IPS-NIHi7 (cell line): ENCODE data around the gene MYO5B.
"Not testable (repeated sequence)": the region's sequence is repeated elsewhere in the genome, so short reads cannot be mapped to it uniquely, and the experiment has no call there.

Experiments
- DNase-seq: peaks from one replicate; pipeline ENCODE4 v3.0.0; 2012; ENCODE audit warnings: mixed read lengths; ENCODE audit errors: extremely low spot score

MYO5B gene

DNA sequence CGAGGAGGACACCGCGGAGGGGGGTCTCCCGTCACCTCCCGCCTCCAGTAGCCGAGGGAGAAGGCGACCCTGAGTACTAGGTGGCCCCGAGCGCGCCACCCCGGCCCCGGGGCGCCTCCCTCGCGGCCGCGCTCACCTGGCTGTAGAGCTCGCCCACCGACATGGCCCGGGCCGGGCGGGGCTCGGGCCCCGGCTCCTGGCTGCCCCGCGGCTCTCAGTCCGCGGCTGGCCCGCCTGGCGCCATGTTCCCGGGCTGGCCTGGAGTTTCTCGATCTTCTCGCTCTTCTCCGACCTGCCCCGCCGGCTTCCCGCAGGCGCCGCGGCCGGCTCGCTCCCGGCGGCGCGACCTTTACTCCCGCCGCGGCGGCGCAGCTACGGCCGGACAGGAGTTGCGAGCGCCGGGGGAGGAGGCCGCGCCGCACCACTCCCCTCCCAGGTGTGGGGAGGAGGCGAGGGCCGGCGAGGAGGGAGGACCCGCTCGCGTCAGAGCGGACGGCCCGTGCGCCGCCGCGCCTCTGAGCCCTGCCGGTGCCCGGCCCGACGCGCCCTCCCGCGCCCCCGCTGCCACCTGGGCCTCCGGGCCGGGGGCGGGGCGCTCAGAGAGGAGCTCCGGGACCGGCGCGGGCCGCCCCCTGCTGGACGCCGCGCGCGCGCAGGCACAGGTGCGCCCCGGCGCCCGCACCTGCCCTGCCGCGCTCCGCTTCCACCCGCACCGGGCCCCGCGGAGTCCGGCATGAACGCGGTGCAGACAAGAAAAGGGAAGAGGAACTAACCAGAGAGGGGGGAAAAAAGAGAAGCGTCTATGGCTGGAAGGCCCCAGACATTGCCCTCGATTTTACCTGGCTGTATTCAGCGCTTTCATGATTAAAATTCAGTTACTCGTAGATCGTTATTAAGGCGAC is at the start of gene MYO5B:
Gene MYO5B, minus strand, starts transcription at position 517 of the 902 bp plus-strand sequence. Its CDS starts 354 bp downstream, at position 163.
- DNase-seq = peak; percentile 92

DNA sequence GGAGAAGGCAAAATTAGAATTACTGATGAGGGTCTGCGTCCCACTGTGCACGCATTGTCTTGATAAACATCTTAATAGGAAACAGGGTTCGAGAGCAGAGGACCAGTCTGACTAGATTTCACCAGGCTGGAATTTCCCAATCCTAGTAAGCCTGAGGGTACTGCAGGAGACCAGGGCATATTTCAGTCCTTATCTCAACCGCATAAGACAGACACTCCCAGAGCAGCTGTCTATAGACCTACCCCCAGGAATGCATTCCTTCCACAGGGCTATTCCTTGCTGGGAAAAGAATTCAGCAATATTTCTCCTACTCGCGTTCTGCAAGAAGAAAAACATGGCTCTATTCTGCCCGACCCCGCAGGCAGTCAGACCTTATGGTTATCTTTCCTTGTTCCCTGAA is 46.8 kb upstream of the MYO5B start:
- not testable (repeated sequence) for DNase-seq

DNA sequence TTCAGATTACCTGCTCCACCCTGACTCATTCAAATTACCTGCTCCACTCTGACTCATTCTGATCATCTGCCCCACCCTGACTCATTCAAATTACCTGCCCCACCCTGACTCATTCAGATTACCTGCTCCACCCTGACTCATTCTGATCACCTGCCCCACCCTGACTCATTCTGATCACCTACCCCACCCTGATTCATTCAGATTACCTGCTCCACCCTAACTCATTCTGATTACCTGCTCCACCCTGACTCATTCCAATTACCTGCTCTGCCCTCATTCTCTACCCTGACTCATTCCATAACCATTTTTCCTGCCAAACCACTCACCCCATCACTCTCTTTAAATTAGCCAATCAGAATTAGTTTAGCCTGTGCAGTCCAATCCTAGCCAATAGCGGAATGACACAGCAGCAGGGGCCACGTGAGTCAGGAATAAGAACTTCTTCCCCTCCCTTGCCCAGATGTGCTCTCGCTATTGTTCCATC is 45.2 kb upstream of the MYO5B start:
- DNase-seq = no peak

GRCh38 chr18:50232419-50232818 is 37.5 kb upstream of the MYO5B start:
- peak; percentile 25 for DNase-seq

DNA sequence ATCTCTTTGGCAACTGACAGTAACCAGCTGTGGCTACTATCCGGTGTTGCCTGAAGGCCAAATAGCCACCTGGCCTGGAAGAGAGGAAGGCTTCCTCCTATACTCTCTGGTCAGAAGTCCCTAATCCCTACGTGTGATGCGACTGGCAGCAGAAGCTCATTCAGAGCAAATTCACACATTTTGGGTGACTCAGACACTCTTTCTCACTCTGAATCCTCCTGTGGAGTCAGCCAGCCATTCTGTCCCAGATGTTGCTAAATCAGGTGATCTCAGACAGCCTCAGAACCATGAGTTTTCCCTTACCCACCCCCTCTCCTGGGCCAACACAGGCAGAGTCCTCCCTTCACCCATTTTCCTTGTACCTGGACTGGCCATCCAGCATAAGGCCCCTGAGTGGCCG is 36.7 kb upstream of the MYO5B start:
- DNase-seq = no peak

- DNase-seq = not testable (repeated sequence)
Measured at GRCh38 chr18:50220249-50220648, 25.3 kb upstream of the MYO5B start.

DNA sequence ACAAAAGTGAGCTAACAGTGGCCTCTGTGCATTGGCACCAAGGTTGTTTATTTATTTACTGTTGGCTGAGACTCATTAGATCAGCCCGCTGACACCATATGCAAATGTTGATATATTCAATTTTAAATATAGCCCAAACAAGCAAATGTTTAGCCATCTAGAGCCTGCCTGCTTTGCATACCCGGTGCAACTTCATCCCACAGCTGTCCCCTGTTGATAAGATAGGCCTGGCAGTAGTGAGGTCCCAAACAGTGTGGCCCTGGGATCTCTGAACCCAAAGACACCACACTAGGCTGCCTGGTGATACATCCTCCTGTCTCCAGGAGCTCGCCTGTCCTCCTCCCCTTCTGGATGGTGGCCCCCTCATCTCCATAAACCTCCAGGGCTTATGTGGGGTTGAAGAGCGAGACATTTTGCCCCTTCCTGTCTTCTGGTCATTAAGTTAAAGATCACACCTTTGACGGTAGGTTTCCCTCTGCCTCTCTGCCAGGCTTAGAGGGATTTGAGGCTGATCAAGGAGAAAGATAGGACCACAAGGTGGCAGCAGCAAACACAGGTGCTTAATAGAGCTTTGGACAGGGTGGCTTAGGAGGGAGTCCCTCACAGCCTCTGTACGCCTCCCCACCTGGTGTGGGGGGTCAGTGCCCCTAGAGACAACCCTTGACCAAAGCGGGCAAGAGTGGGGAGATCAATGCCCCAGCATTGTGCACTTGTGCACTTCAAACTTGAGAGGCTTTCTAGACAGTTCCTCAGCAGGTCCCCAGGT is 23.7 kb upstream of the MYO5B start:
- peak; percentile 63 for DNase-seq

DNA sequence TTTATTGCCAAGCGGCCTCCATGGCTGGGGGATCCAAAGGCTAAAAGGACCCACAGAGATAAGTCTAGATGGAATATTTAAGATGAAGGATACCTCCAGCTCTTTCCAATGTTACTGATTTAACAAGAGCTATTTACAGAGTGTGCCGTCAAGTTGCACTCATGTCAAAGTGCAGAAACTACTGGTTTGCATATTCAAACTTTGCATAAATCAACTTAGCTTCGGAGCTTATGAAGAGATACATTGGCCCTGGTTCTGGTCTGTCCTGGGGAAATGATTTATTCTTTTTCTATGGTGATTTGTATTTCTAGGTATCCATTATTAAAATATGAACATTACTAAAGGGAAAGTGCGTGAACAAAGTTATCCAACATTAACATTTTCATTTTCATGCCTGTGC is 14.4 kb upstream of the MYO5B start:
- no peak for DNase-seq

GRCh38 chr18:50207722-50208121 is 12.8 kb upstream of the MYO5B start:
- DNase-seq = no peak

DNA sequence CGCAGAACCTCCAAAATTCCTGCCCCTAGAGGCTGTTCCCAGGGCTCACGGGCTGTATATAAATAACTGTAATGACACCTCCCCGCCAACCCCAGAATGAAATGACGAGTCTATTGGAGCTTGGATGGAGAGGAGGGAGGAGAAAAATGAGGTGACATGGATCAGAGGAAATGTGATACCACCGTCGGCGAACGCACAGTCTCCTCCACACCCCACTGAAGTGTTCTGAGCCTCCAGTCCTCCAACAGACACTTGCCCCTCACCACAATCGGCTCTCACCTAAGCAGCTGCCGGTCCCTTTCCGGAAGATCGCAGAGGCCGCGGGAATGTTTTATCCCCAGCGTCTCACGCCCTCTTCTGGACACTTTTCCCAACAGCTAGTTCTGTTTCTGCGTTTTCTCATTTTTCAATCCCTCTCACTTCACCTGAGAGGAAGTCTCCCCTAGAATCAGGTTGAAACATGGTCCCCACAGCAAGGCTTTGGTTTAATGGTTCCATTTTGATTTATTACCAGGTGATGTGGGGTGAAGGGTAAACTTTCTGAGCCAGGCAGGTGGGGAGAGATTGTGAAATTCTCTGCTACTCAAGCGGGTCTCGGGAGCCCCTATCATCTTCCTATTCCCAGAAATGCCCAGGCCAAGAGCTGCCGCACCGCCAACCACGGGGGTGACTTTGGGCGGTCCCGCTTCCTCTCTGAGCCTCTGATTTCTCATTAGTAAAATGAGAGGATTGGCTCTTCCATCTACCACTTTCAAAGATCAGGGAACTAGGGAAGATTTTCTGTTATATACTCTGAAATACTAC is 9.1 kb upstream of the MYO5B start:
- peak; percentile 84 for DNase-seq

DNA sequence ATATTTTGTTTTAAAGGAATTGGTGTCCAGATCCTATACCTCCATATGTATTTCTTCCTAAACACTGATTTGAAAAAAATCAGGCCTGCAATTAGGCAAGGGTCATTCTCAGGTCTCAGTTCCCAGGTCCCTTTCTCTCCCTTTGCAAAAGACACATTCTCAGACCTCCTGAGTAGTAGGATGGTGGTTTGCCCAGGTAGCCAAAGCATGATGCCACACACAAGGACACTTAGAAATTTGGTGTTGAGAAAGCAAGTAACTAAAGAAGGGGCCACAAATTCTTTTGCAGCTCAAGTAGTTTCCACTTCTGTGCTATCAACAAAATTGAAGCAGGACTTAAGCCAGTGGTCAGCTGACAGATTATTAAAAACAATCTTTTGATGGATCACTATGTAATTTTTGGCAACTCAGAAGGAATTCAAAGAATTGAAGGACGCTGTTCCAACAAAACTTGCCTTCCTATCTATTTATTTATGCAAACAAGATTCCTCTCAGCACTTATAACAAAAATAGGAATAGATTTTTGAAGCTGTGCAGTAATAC is 6.6 kb upstream of the MYO5B start:
- DNase-seq = no peak

- no peak for DNase-seq
Measured at GRCh38 chr18:50199921-50200320, 5.0 kb upstream of the MYO5B start.

GRCh38 chr18:50199346-50199855 is 4.5 kb upstream of the MYO5B start:
- no peak for DNase-seq

DNA sequence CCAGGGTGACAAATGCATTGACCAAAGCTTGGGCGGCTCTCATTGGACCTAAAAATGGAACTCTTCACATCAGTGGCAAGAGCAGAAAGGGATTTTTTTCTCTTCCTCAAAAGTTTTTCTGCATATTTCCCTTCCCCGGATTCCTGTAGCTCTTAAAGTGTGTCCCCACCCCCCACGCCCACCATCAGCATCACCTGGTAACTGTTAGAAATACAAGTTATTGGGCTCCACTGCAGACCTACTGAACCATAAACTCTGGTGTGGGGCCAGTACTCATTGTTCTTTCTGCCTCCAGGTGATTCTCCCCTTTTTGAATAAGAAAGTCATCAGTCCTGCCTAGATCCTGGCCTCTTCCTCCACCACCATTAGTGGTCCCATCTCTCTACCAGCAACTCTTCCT is 1.3 kb upstream of the MYO5B start:
- no peak for DNase-seq

- DNase-seq = no peak
Measured at GRCh38 chr18:50195689-50196088, 742 bp upstream of the MYO5B start.

GRCh38 chr18:50193796-50194630 is 934 bp downstream of the MYO5B start:
- peak; percentile 29 for DNase-seq

DNA sequence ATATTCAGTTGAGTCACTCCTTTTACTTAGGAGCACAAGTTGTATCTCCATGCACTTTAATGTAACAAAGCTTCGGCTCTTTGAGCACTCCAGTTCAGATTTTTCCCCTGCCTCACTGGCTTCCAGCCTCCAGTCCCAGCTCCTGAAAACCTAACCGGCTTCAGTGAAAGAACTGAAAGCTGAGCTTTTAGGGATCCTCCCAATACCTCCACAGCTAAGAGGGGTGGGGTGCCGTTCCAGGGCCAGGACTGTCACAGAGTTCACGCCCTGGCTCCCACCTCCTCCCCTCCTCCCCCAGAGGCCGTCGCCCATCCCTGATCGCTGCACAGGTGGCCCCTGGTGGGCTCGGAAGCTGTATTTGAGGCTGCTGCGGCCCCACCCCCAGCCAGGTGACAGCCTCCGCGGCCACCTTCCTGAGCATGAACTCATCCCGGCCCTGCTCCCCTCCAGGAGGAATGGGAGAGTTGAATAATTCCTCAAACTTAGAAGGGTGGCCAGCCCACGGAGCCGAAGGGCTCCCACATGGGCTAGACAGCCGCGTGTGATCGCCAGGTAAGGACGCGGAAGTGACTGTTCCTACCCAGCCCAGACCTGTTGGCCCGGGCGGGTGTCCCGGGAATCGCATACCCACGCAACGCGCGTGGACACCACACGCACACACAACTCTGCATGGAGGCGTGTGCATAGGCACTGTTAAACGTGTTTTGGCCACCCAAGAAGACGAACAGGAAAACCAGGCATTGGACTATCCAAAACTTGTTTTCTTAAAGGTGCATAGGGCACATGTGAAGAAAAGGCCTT is 1.8 kb downstream of the MYO5B start:
- DNase-seq = peak; percentile 28

GRCh38 chr18:50190926-50191325 is 4.0 kb downstream of the MYO5B start:
- DNase-seq = no peak

DNA sequence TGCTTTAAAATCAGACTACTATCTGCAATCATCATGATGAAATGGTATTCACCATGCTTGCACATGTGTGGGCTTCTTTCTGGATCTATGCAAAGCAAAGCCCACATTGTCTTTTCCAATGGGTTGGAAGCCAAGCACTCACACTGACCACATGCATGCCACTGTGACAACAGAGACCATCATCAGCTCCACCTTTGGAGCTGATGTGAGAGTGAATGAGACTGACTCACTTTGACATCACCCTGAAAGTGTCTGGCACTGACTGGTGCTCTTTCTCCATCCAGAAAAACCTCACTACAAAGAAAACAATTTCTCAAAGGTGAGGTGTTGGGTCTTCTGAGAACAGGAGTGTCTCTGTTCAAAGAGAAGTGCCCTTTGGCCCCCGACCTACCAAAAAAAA is 4.7 kb downstream of the MYO5B start:
- no peak for DNase-seq

GRCh38 chr18:50189160-50189559 is 5.8 kb downstream of the MYO5B start:
- no peak for DNase-seq
